Uterus (tissue), 2 donors: Measurements from ENCODE around the gene NIPBL.

Source experiments
- POLR2A ChIP-seq, 2 donors: fragments of 450-650 bp; IDR thresholded peaks; one replicate each; pipeline ENCODE4 v1.6.1; 2016; ENCODE audit warnings: antibody characterized with exemption in 2 of 2, mild to moderate bottlenecking in 1 of 2, moderate library complexity in 1 of 2
- TF ChIP-seq, protein P1 (sequence below), 4 experiments: fragments of 200-600 bp in 2 of 4; fragments of 450-650 bp in 2 of 4; sonication (generic) in 2 of 4; IDR thresholded peaks; one replicate each; pipeline ENCODE4 v1.5.1; 2016 to 2019; ENCODE audit warnings: antibody characterized with exemption in 4 of 4, mild to moderate bottlenecking in 2 of 4, moderate library complexity in 1 of 4

DNA sequence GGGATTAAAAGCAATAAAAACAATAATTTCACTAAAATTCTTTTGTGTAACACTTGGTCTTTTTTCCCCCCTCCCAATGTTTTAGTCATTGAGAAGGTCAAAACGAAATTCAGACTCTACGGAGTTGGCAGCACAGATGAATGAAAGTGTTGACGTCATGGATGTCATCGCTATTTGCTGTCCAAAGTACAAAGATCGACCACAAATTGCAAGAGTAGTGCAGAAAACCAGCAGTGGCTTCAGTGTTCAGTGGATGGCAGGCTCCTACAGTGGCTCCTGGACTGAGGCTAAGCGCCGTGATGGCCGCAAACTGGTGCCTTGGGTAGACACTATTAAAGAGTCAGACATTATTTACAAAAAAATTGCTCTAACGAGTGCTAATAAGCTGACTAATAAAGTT is 187.9 kb downstream of the NIPBL start:
- TF ChIP-seq, protein P1, sequence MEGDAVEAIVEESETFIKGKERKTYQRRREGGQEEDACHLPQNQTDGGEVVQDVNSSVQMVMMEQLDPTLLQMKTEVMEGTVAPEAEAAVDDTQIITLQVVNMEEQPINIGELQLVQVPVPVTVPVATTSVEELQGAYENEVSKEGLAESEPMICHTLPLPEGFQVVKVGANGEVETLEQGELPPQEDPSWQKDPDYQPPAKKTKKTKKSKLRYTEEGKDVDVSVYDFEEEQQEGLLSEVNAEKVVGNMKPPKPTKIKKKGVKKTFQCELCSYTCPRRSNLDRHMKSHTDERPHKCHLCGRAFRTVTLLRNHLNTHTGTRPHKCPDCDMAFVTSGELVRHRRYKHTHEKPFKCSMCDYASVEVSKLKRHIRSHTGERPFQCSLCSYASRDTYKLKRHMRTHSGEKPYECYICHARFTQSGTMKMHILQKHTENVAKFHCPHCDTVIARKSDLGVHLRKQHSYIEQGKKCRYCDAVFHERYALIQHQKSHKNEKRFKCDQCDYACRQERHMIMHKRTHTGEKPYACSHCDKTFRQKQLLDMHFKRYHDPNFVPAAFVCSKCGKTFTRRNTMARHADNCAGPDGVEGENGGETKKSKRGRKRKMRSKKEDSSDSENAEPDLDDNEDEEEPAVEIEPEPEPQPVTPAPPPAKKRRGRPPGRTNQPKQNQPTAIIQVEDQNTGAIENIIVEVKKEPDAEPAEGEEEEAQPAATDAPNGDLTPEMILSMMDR (IDR thresholded peaks at IDR 0.05), result no peak
- no peak for TF ChIP-seq POLR2A (IDR thresholded peaks at IDR 0.05)
